Endothelial cell of umbilical vein (primary cell): Measurements from ENCODE around the gene GUCY2D. TPM values are rescaled to one million over a fixed set of nuclear protein-coding genes. Genes with fewer than 3 reads are reported as not detected.

Source experiments
- BruUV-seq: library from RNA; stranded (reverse); fragments of 400-500 nt; replicated peaks from 2 replicates; lab custom pipeline; 2021; lab: Mats Ljungman, UMichigan
- CTCF ChIA-PET: fragments of 300-600, 350-600 bp; sonication (Branson Sonifier 250); formaldehyde crosslinking; loops from one replicate; lab custom pipeline; 2021; ENCODE audit warnings: antibody characterized with exemption, inconsistent platforms; lab: Charles Lee
- POLR2A ChIA-PET: fragments of 300-600, 350-600 bp; sonication (Branson Sonifier 250); formaldehyde crosslinking; loops from one replicate; lab custom pipeline; 2021; ENCODE audit warnings: antibody characterized with exemption, inconsistent platforms; lab: Charles Lee
- DNase-seq: peaks from one replicate; pipeline ENCODE4 v3.0.0-alpha.2; 2011; ENCODE audit warnings: low read depth, low spot score
- FAIRE-seq: peaks from 2 replicates; lab custom pipeline; 2011; peaks lifted over from hg19 to GRCh38; lab: Jason Lieb, UNC
- H2AFZ ChIP-seq: 2 replicates; pipeline ENCODE4 v1.6.0; 2012; ENCODE audit warnings: low read depth, low read length, control low read depth, inconsistent platforms
- H3K27ac ChIP-seq: 2 replicates; pipeline ENCODE4 v1.5.1; 2011; ENCODE audit warnings: low read depth, mild to moderate bottlenecking, control low read depth, low read length, moderate library complexity; ENCODE audit not compliant: insufficient read depth
- H3K27me3 ChIP-seq, 2 experiments: 2 replicates each; pipeline versions ENCODE4 v1.6.0 to v1.6.1; 2011; ENCODE audit warnings: low read length in 2 of 2, mixed read lengths in 1 of 2; ENCODE audit not compliant: control insufficient read depth in 2 of 2, insufficient read depth in 2 of 2
- H3K36me3 ChIP-seq, 2 experiments: 2 replicates in 1 of 2; 3 replicates in 1 of 2; pipeline ENCODE4 v1.5.1; 2011; ENCODE audit warnings: low read length in 2 of 2, mild to moderate bottlenecking in 1 of 2, moderate library complexity in 1 of 2; ENCODE audit not compliant: control insufficient read depth in 2 of 2, insufficient read depth in 2 of 2; ENCODE audit errors: extremely low read depth in 1 of 2
- H3K4me1 ChIP-seq: 3 replicates; pipeline ENCODE4 v1.5.1; 2011; ENCODE audit warnings: mild to moderate bottlenecking, low read length; ENCODE audit not compliant: control insufficient read depth, insufficient read depth; ENCODE audit errors: extremely low read depth
- H3K4me2 ChIP-seq: 2 replicates; pipeline ENCODE4 v1.6.1; 2011; ENCODE audit warnings: low read length, control low read depth, mixed read lengths; ENCODE audit not compliant: insufficient read depth
- H3K4me3 ChIP-seq, 3 experiments: fragments of 200-600 bp in 1 of 3; sonication (generic), shearing (Covaris generic) in 1 of 3; replicated peaks in 1 of 3; 2 replicates each; pipeline ENCODE4 v1.5.1; 2011 to 2016; ENCODE audit warnings: control low read depth in 3 of 3, low read length in 3 of 3, mild to moderate bottlenecking in 2 of 3, inconsistent platforms in 1 of 3, low read depth in 1 of 3, moderate library complexity in 1 of 3; ENCODE audit not compliant: insufficient read depth in 1 of 3
- H3K79me2 ChIP-seq: 2 replicates; pipeline ENCODE4 v1.6.0; 2012; ENCODE audit warnings: low read length, inconsistent platforms; ENCODE audit not compliant: control insufficient read depth, insufficient read depth
- H3K9ac ChIP-seq: replicated peaks from 2 replicates; pipeline ENCODE3; 2011; ENCODE audit warnings: low read length, control low read depth; ENCODE audit not compliant: insufficient read depth; ENCODE audit errors: extremely low read depth
- H3K9me1 ChIP-seq: replicated peaks from 3 replicates; pipeline ENCODE4 v1.6.0; 2011; ENCODE audit warnings: mild to moderate bottlenecking, low read length; ENCODE audit not compliant: control insufficient read depth, insufficient read depth; ENCODE audit errors: extremely low read depth
- H3K9me3 ChIP-seq: replicated peaks from 2 replicates; pipeline ENCODE4 v1.5.1; 2012; ENCODE audit warnings: low read length, inconsistent platforms; ENCODE audit not compliant: control insufficient read depth, insufficient read depth
- H4K20me1 ChIP-seq: replicated peaks from 2 replicates; pipeline ENCODE3; 2011; ENCODE audit warnings: mild to moderate bottlenecking, low read length; ENCODE audit not compliant: control insufficient read depth, insufficient read depth; ENCODE audit errors: extremely low read depth
- CTCF ChIP-seq, 2 donors: IDR thresholded peaks; 1 replicate in 1 of 2; 2 replicates in 1 of 2; pipeline ENCODE4 v1.5.1; 2011; ENCODE audit warnings: low read length in 2 of 2, mild to moderate bottlenecking in 2 of 2, moderate library complexity in 2 of 2, control low read depth in 1 of 2, inconsistent platforms in 1 of 2, low read depth in 1 of 2; ENCODE audit not compliant: insufficient read depth in 1 of 2; ENCODE audit errors: extremely low read depth in 1 of 2
- EZH2 ChIP-seq: IDR thresholded peaks from 2 replicates; pipeline ENCODE4 v1.6.1; 2012; ENCODE audit warnings: borderline replicate concordance, low read depth, mild to moderate bottlenecking, moderate library complexity, low read length, inconsistent platforms; ENCODE audit not compliant: severe bottlenecking
- FOS ChIP-seq: IDR thresholded peaks from 2 replicates; pipeline ENCODE4 v1.6.1; 2011; ENCODE audit warnings: mild to moderate bottlenecking, low read length, moderate library complexity, borderline replicate concordance; ENCODE audit not compliant: insufficient read depth
- GATA2 ChIP-seq: IDR thresholded peaks from 2 replicates; pipeline ENCODE4 v1.7.0; 2011; ENCODE audit warnings: low read depth, mild to moderate bottlenecking, moderate library complexity, mixed read lengths, low read length; ENCODE audit not compliant: insufficient read length, insufficient read depth
- JUN ChIP-seq: IDR thresholded peaks from 2 replicates; pipeline ENCODE4 v1.6.1; 2011; ENCODE audit warnings: borderline replicate concordance, low read depth; ENCODE audit not compliant: insufficient read length, insufficient read depth
- MAX ChIP-seq: IDR thresholded peaks from 2 replicates; pipeline ENCODE4 v1.6.1; 2011; ENCODE audit not compliant: insufficient read depth, insufficient read length
- MYC ChIP-seq: IDR thresholded peaks from one replicate; pipeline ENCODE4 v1.6.1; 2011; ENCODE audit warnings: mild to moderate bottlenecking, low read depth, low read length
- POLR2A ChIP-seq: IDR thresholded peaks from 2 replicates; pipeline ENCODE4 v1.6.1; 2012; ENCODE audit warnings: low read depth, mild to moderate bottlenecking, control low read depth, low read length
- POLR2AphosphoS5 ChIP-seq: IDR thresholded peaks from 2 replicates; pipeline ENCODE4 v1.6.1; 2012; ENCODE audit warnings: low read depth, mild to moderate bottlenecking, control low read depth, low read length, moderate library complexity; ENCODE audit not compliant: insufficient read depth
- dilution Hi-C: fragments of 300-500 bp; cut with MboI; formaldehyde crosslinking; loops from one replicate; pipeline ENCODE4 v1.15.0; 2019; ENCODE audit warnings: low sequenced_read_pairs; ENCODE audit not compliant: extremely low pct_ligation_motif_present
- intact Hi-C: fragments of 100-400 bp; cut with micrococcal nuclease; formaldehyde crosslinking; loops from one replicate; pipeline ENCODE4 v1.10.0; 2022
- polyA plus RNA-seq, 4 experiments: library from polyadenylated mRNA; depleted of rRNA in 3 of 4; stranded (reverse) in 3 of 4; unstranded in 1 of 4; fragments of >200 nt; gene quantifications; 2 replicates each; pipeline versions ENCODE4 v1.2.1 to v1.2.3, GENCODE V29; 2011 to 2012; ENCODE audit warnings: missing spikeins in 1 of 4
- total RNA-seq: library from RNA; stranded (reverse); gene quantifications from 2 replicates; pipeline ENCODE4 v1.2.3, GENCODE V29; 2021

The GUCY2D gene
- total and polyA plus RNA-seq, 2 donors (not counting 3 experiments of a cell fraction or from before 2014, with no cell fraction given) = not detected

- POLR2A ChIA-PET = no interaction called here
- Histone ChIP-seq H3K9ac (no peak overlapping the region), H3K36me3 (no peaks in the 10 kb centered on the region), H3K4me2 (no peak overlapping the region), H3K27ac (no peak overlapping the region), H3K79me2 (no peaks in the 10 kb centered on the region), H4K20me1 (no peaks in the 10 kb centered on the region), H3K4me3 (no peak overlapping the region), H3K9me3 (no peaks in the 10 kb centered on the region), H3K4me1 (no peaks in the 10 kb centered on the region), H3K27me3 (peaks cover 6 to 22% of the 10 kb centered on the region in 2 experiments), H3K9me1 (no peaks in the 10 kb centered on the region), H2AFZ (no peak overlapping the region)
- TF ChIP-seq MAX (no peak), CTCF (IDR thresholded peaks at IDR 0.05; ENCODE audit: extremely low read depth in 1 of 2, insufficient read depth in 1 of 2, low read depth in 1 of 2, low read length in 2 of 2) (peak; percentile 55 to 69), POLR2A (no peak), FOS (no peak), JUN (no peak), GATA2 (no peak), POLR2AphosphoS5 (no peak), MYC (no peak), EZH2 (peak; percentile 1)
- intact Hi-C loops = loop anchor here (2.0 kb wide), 1 partner anchor 40 kb away; no protein-coding TSS in a partner anchor
- CTCF ChIA-PET = interaction anchor here (0.7 to 4.5 kb wide), 9 partner anchors 8 to 84 kb away, joined by 3 to 29 read pairs (median 6); no protein-coding TSS in a partner anchor
- DNase-seq (peak; percentile 12), FAIRE-seq (no peak)
- dilution Hi-C loops = no loop called here
- no TSS peak for BruUV-seq
Observed at GRCh38 chr17:8016632-8017424, 14.4 kb downstream of the GUCY2D start.
